A673 (cell line): Measurements from ENCODE around the gene TMEM258. TPM values are rescaled to one million over a fixed set of nuclear protein-coding genes. Genes with fewer than 3 reads are reported as not detected.

Source experiments
- BruUV-seq: library from RNA; stranded (reverse); fragments of 400-500 nt; replicated peaks from 2 replicates; lab custom pipeline; 2021; lab: Mats Ljungman, UMichigan
- CTCF ChIA-PET: fragments of 300-600 bp; sonication (Branson Sonifier 250); formaldehyde crosslinking; loops from one replicate; lab custom pipeline; 2022; ENCODE audit warnings: antibody characterized with exemption; lab: Charles Lee
- POLR2A ChIA-PET: fragments of 300-600 bp; sonication (Branson Sonifier 250); formaldehyde crosslinking; loops from one replicate; lab custom pipeline; 2022; ENCODE audit warnings: antibody characterized with exemption; ENCODE audit not compliant: low non-redundant PET; lab: Charles Lee
- DNase-seq: peaks from one replicate; pipeline ENCODE4 v3.0.0-alpha.2; 2015; ENCODE audit warnings: low spot score
- H3K27ac ChIP-seq: fragments of 200-600 bp; sonication (generic); 2 replicates; pipeline ENCODE4 v1.5.1; 2016; ENCODE audit warnings: mixed run types, low read depth, mild to moderate bottlenecking, mixed read lengths, antibody characterized with exemption, low read length; ENCODE audit not compliant: poor library complexity, severe bottlenecking
- H3K27me3 ChIP-seq: fragments of 200-600 bp; sonication (generic); replicated peaks from 2 replicates; pipeline ENCODE4 v1.6.1; 2017; ENCODE audit warnings: mixed run types, low read depth, mild to moderate bottlenecking, mixed read lengths, antibody characterized with exemption, low read length; ENCODE audit not compliant: insufficient read depth, poor library complexity
- H3K36me3 ChIP-seq: fragments of 200-600 bp; sonication (generic); 2 replicates; pipeline ENCODE4 v1.6.1; 2016; ENCODE audit warnings: mixed run types, mild to moderate bottlenecking, mixed read lengths, antibody characterized with exemption, low read length; ENCODE audit not compliant: insufficient read depth, poor library complexity, severe bottlenecking
- H3K4me1 ChIP-seq: fragments of 200-600 bp; sonication (generic); 2 replicates; pipeline ENCODE4 v1.6.1; 2017; ENCODE audit warnings: mixed run types, mild to moderate bottlenecking, mixed read lengths, antibody characterized with exemption, low read length; ENCODE audit not compliant: insufficient read depth, poor library complexity, severe bottlenecking
- H3K4me3 ChIP-seq: fragments of 200-600 bp; sonication (generic); 2 replicates; pipeline ENCODE4 v1.5.1; 2016; ENCODE audit warnings: low read depth, mixed run types, mild to moderate bottlenecking, mixed read lengths, low read length; ENCODE audit not compliant: poor library complexity, severe bottlenecking
- H3K9me3 ChIP-seq: fragments of 200-600 bp; sonication (generic); 2 replicates; pipeline ENCODE4 v1.6.1; 2016; ENCODE audit warnings: mixed run types, low read depth, mild to moderate bottlenecking, mixed read lengths, antibody characterized with exemption, low read length; ENCODE audit not compliant: poor library complexity, severe bottlenecking
- CTCF ChIP-seq: fragments of 300-800, 200-600 bp; sonication (generic); conservative IDR thresholded peaks from 2 replicates; pipeline ENCODE4 v1.5.1; 2017; ENCODE audit warnings: low read depth, mild to moderate bottlenecking, antibody characterized with exemption, low read length, moderate library complexity, mixed read lengths
- EZH2 ChIP-seq: fragments of 200-600 bp; sonication (generic); IDR thresholded peaks from 2 replicates; pipeline ENCODE4 v1.6.1; 2017; ENCODE audit warnings: borderline replicate concordance, low read depth, mild to moderate bottlenecking, mixed read lengths, antibody characterized with exemption, low read length; ENCODE audit not compliant: poor library complexity, severe bottlenecking
- intact Hi-C: fragments of 100-400 bp; cut with micrococcal nuclease; formaldehyde crosslinking; loops from one replicate; pipeline ENCODE4 v1.10.0; 2022; ENCODE audit not compliant: unreplicated experiment
- total RNA-seq: library from RNA; stranded (reverse); gene quantifications from 2 replicates; pipeline ENCODE4 v1.2.3, GENCODE V29; 2021

The TMEM258 gene
- total RNA-seq, 1 experiment from 2014 or later: 138 TPM

DNA sequence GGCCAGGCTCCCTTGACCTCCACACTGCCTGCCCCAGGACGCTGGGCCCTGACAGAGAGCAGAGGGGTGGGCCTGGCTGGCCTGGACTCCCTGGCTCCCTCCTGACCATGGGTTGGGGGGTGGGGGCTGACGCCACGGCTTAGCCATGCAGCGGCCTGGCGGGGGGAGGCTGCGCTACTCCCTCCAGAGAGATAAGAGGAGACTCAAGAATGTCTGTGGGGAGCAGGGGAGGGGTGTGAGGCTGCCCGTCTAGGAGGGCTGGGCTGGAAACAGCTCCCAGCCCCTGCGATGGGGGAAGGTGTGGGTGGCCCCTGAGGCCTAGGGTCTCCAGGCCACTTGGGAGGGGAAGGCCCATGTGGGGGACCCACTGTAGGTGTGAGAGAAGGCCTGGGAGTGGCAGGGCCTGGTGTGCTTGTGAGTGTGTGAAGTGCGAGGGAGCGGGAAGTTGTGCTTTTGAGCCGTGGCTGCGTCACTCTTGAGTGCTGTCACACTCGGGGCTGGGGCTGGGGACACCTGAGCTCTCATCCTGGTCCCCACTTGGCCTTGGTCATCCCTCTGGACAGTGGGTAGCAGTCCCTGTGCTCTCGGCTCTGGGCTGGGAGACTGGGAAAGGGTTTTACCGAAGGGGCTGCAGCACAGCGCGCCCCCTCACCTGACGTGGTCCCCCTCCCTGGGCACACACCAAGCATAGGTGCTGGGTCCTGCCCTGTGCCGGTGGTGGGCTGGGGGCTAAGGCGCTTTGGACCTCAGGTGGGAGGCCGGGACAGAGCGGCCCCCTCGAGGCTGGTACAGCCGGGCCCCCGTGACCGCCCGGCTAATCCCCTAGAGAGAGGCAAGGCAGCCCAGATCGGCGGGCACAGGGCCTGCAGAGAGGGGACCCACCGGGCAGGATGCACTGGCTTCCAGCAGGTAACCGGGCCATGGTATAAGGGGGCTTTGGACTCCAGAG, 37.6 kb downstream of the TMEM258 start:
- Histone ChIP-seq H3K4me1 (peaks cover 26% of the 10 kb centered on the region), H3K27ac (no peak overlapping the region), H3K9me3 (no peaks in the 10 kb centered on the region), H3K4me3 (no peak overlapping the region), H3K27me3 (no peaks in the 10 kb centered on the region), H3K36me3 (no peaks in the 10 kb centered on the region)
- CTCF ChIA-PET: no interaction called here
- intact Hi-C loops: no loop called here
- POLR2A ChIA-PET: interaction anchor here (0.5 kb wide), 1 partner anchor 171 kb away, joined by 14 read pairs; no protein-coding TSS in a partner anchor
- TF ChIP-seq CTCF (no peak), EZH2 (no peak)
- DNase-seq: no peak
- BruUV-seq: no TSS peak

- Histone ChIP-seq H3K36me3 (no peaks in the 10 kb centered on the region), H3K9me3 (no peaks in the 10 kb centered on the region), H3K27ac (no peak overlapping the region), H3K4me3 (no peak overlapping the region), H3K4me1 (peaks cover 26% of the 10 kb centered on the region), H3K27me3 (no peaks in the 10 kb centered on the region)
- ChIA-PET CTCF (interaction anchor here (0.7 to 1.6 kb wide), 4 partner anchors 33 to 476 kb away, joined by 3 to 10 read pairs (median 4); no protein-coding TSS in a partner anchor), POLR2A (no interaction called here)
- BruUV-seq: no TSS peak
- TF ChIP-seq EZH2 (no peak), CTCF (no peak)
- intact Hi-C loops: no loop called here
- DNase-seq: no peak
Observed at GRCh38 chr11:61753672-61754071, 38.7 kb downstream of the TMEM258 start.

DNA sequence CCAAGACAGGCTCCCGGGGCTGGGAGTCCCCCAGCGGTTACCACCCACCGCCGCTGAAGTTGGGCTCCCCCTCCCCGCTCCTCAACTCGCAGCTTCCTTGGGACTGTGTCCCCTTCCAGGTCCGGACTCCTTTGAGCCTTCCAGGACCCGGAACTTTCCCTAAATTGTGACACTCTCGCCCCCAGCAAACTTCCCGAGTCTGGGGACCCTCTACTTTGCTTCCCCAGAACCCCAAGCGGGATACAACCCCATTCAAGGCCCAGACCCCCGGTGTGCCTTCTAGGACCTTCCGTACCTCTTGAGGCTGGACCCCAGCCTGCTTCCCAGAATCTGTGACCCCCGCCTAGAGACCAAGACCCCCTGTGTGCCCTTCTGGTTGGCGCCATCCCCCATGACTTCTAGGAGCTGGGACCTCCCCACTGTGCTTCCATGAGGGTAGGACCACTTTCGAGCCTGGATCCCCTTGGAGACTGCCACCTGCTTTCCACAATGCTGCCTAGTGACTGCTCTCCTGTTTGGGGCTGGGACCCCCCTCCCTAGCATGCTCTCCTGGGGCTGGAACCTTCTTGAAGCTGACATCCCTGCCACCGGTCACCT, 39.4 kb downstream of the TMEM258 start:
- DNase-seq: peak; percentile 39
- intact Hi-C loops: no loop called here
- ChIA-PET POLR2A (no interaction called here), CTCF (interaction anchor here (0.7 to 1.6 kb wide), 4 partner anchors 34 to 475 kb away, joined by 3 to 10 read pairs (median 4); no protein-coding TSS in a partner anchor)
- Histone ChIP-seq H3K4me1 (peaks cover 26% of the 10 kb centered on the region), H3K36me3 (no peaks in the 10 kb centered on the region), H3K4me3 (peak overlapping the region; percentile 50), H3K9me3 (no peaks in the 10 kb centered on the region), H3K27me3 (no peaks in the 10 kb centered on the region), H3K27ac (no peak overlapping the region)
- no TSS peak for BruUV-seq
- TF ChIP-seq CTCF (0 out of 2 replicates have a peak, but pooled peaks have one; percentile 12), EZH2 (no peak)
